GM12891 (cell line): ENCODE results near the gene FNDC10.

Source experiments
- DNase-seq: peaks from one replicate; pipeline ENCODE4 v3.0.0; 2011; ENCODE audit warnings: low spot score; ENCODE audit not compliant: insufficient read length
- FAIRE-seq: peaks from 2 replicates; lab custom pipeline; 2011; peaks lifted over from hg19 to GRCh38; lab: Jason Lieb, UNC
- PAX5 ChIP-seq: IDR thresholded peaks from 2 replicates; pipeline ENCODE4 v1.6.1; 2011; ENCODE audit warnings: low read length, moderate library complexity, mild to moderate bottlenecking; ENCODE audit not compliant: insufficient read depth, severe bottlenecking
- POLR2A ChIP-seq: IDR thresholded peaks from 2 replicates; pipeline ENCODE4 v1.6.1; 2011; ENCODE audit warnings: low read depth, low read length, control low read depth
- POLR2AphosphoS5 ChIP-seq: IDR thresholded peaks from 2 replicates; pipeline ENCODE4 v1.6.1; 2011; ENCODE audit warnings: low read depth, low read length, control low read depth
- POU2F2 ChIP-seq: IDR thresholded peaks from 2 replicates; pipeline ENCODE4 v1.6.1; 2011; ENCODE audit warnings: low read depth, mild to moderate bottlenecking, control low read depth, low read length, moderate library complexity
- SPI1 ChIP-seq: IDR thresholded peaks from 2 replicates; pipeline ENCODE4 v1.6.1; 2011; ENCODE audit warnings: low read depth, low read length, control low read depth
- TAF1 ChIP-seq: IDR thresholded peaks from 2 replicates; pipeline ENCODE4 v1.6.1; 2011; ENCODE audit warnings: low read depth, low read length, control low read depth

FNDC10 gene

GRCh38 chr1:1578371-1578940 lies 21.5 kb downstream of the FNDC10 start:
- TF ChIP-seq TAF1 (no peak), SPI1 (no peak), POLR2A (no peak), POU2F2 (no peak), PAX5 (no peak), POLR2AphosphoS5 (no peak)
- no peak for FAIRE-seq
- no peak for DNase-seq

- TF ChIP-seq SPI1: no peak
- no peak for TF ChIP-seq TAF1
- TF ChIP-seq POLR2AphosphoS5: no peak
- FAIRE-seq: no peak
- DNase-seq: no peak
Measured at GRCh38 chr1:1577367-1578011, 22.4 kb downstream of the FNDC10 start.

GRCh38 chr1:1574721-1575537 lies 25.0 kb downstream of the FNDC10 start, which contains the start of gene SSU72:
Gene SSU72 (minus strand): TSS chr1:1574863. CDS start chr1:1574557, 306 bp downstream.
- DNase-seq (peak; percentile 96), FAIRE-seq (peak; percentile 96)
- peak; percentile 94 for TF ChIP-seq POLR2A
- no peak for TF ChIP-seq SPI1
- TF ChIP-seq PAX5: peak; percentile 66
- peak; percentile 74 for TF ChIP-seq TAF1
- TF ChIP-seq POLR2AphosphoS5: peak; percentile 95
- no peak; the same call in none of the 2 replicates for TF ChIP-seq POU2F2

GRCh38 chr1:1573843-1574720 lies 25.9 kb downstream of the FNDC10 start:
- DNase-seq: peak; percentile 88
- TF ChIP-seq SPI1 (no peak), POLR2A (no peak; the same call in 1 of the 2 replicates), POU2F2 (no peak), TAF1 (peak; percentile 32; the same call in 1 of the 2 replicates)
- FAIRE-seq: no peak

GRCh38 chr1:1569341-1569740 lies 30.6 kb downstream of the FNDC10 start:
- TF ChIP-seq POLR2AphosphoS5: no peak
- TF ChIP-seq TAF1: no peak
- TF ChIP-seq SPI1: no peak
- no peak for TF ChIP-seq PAX5
- TF ChIP-seq POU2F2: no peak
- TF ChIP-seq POLR2A: no peak
- DNase-seq: no peak
- FAIRE-seq: no peak

- FAIRE-seq: no peak
- TF ChIP-seq POLR2A (no peak), SPI1 (no peak), PAX5 (no peak), TAF1 (no peak), POLR2AphosphoS5 (no peak)
- DNase-seq: no peak
Measured at GRCh38 chr1:1567891-1568291, 32.0 kb downstream of the FNDC10 start.

- no peak for DNase-seq
- TF ChIP-seq POLR2AphosphoS5 (no peak), PAX5 (no peak), POLR2A (no peak), TAF1 (no peak), POU2F2 (no peak), SPI1 (no peak)
- FAIRE-seq: no peak
Measured at GRCh38 chr1:1567152-1567875, 32.6 kb downstream of the FNDC10 start.

- FAIRE-seq (no peak), DNase-seq (no peak)
- TF ChIP-seq TAF1: no peak
- peak; percentile 52; the same call in 1 of the 2 replicates for TF ChIP-seq POLR2AphosphoS5
- no peak for TF ChIP-seq SPI1
- 0 out of 2 replicates have a peak, but pooled peaks have one; percentile 23 for TF ChIP-seq POLR2A
- no peak for TF ChIP-seq POU2F2
- no peak for TF ChIP-seq PAX5
Measured at GRCh38 chr1:1565340-1565739, 34.6 kb downstream of the FNDC10 start.
